OCI-M2 (cell line): ENCODE data around the gene RBM20.
"Not testable (repeated sequence)": the region's sequence is repeated elsewhere in the genome, so short reads cannot be mapped to it uniquely, and the experiment has no call there.

Experiments used
- DNase-seq: peaks from one replicate; lab custom pipeline; 2025; ENCODE audit not compliant: unreplicated experiment; lab: John Stamatoyannopoulos, UW

The RBM20 gene

DNA sequence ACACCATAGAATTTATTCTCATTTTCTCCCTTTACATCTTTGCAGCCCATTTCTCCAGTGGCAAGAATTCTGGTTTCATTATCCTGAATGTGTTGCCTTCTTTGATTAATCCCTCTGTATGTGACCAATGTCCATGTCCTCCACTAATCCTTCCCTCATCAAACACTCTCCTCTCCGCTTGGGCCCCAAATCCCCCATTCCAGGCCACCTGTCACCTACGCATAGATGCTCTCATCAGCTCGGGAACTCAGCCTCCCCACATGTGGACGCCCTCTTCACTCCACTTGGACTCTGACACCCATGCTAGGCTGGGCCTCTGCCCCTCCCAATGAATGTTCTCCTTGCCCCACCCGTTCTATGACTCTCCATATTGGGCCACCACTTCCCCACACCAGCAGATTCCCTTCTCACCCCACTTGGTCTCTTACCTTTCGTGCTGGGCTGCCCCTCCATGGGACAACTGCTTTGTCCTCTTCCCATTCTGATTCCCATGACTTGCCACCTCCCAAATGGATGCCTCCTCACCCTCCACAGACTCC, 18.7 kb upstream of the RBM20 start:
- no peak for DNase-seq

DNA sequence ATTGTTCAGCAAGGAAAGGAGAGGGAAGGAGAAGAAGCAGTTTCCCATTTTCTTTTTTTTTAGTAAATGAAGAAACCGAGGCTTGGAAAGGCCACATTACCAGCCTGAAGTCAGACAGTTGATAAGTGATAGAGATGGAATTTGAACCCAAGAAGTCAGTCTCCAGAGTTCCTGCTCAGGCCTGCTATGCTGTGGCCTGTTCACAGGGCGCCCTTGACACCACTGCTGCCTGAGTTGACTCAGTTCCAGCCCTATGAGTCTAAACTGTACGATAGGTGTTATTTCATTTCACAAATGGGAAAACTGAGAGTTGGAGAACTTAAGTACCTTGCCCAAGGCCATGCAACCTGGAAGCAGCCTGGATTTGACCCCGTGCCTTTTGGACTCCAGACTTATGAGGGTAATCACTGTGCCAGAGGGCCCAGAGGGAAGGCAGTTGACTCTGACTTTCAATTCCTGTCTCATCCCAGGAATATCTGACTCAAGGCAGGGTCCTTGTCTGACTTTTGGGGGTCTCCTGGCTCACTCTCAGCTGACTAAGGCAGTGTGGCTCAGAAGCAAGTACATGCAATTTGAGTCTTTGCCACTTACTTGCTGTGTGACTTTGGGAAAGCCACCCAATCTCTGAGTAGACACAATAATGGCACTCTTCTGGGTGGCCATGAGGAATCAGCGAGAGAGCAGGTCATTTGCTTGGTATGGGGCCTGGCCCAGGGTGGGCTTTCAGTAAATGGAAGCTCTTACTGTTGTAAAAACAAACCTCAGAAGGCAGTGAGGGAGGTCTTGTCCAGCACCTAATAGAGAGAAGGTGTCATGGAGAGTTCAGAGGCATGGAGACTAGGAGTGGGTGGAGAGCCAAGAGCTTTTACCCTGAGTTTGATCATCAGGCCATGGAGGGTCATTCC, 17.9 kb upstream of the RBM20 start:
- no peak for DNase-seq

DNA sequence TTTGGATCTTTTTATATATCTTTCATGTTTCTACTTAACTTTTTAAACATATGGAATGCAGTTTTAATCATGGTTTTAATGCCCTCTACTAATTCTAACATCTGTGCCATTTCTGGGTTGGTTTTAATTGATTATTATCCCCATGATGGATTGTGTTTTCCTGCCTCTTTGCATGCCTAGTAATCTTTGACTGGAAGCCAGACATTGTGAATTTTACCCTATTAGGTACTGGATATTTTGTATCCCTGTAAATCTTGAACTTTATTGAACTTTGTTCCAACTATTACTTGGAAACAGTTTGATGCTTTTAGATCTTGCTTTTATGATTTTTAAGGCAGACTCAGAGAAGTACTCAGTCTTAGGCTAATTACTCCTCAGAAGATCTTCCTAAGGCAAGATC, 16.0 kb upstream of the RBM20 start:
- DNase-seq: no peak

DNA sequence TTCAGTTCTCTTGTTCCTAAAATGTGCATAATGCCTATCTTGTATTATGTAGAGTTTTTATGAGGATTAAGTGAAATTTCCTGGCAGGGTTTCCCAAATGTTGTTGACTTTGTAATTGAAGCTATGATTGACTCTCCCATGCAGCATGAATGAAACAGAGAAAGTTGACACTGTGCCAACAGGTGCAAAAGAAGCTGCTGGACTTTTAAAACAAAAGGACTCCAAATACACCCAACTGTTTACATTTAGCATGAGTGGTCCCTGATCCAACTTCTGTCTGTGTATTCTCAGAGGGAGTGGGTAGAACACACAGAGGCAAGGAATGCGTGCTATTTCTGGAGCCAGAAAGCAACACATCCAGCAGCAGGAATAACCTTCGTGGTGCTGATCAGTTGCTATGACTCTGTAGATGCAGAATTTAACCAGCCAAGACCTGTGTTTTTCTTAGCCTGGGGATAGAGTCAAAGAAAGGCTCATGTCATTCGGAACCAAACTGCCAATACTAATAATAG, 14.4 kb upstream of the RBM20 start:
- DNase-seq: no peak

DNA sequence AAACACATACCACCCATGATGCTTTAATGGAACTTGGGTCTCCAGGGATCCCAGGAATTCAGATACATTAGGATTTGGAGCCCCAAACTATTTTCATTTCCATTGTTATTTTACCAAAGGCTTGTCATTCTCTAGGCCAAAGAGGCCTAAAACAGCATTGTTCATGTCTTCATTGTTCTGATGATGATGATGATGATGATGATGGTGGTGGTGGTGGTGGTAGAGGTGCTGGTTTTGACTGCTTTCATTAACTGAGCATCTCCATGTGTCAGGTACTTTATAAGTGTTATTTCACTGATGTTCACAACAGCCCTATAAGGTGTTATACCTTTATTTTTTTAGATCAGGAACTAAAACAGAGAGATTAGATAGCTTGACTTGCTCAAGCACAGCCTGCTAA, 12.2 kb upstream of the RBM20 start:
- DNase-seq: no peak

DNA sequence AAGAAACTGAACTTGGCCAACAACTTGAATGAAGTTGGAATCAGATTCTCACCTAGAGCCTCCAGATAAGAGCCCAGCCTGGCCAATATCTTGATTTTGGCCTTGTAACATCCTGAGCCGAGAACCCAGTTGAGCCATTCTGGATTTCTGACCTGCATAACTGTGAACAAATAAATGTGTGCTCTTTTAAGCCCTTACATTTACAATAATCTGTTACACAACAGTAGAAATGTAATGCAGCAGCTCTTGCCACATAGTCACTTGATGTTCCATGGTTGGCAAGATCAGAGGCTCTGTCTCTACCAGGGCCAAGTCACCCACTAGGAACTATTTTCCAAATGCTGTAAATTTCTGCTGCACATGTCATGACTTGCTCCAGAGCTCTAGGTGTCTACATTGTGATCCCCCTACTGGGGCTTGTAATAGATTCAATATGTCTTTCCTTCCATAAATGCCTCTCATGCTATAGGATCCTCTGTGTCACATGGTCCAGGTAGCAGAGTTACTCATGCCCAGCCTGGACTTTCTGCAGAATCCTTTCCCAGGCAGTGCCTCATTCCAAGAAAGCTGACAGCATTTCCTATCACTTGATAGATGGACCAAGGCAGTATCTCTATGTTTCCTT, 11.4 kb upstream of the RBM20 start:
- no peak for DNase-seq

DNA sequence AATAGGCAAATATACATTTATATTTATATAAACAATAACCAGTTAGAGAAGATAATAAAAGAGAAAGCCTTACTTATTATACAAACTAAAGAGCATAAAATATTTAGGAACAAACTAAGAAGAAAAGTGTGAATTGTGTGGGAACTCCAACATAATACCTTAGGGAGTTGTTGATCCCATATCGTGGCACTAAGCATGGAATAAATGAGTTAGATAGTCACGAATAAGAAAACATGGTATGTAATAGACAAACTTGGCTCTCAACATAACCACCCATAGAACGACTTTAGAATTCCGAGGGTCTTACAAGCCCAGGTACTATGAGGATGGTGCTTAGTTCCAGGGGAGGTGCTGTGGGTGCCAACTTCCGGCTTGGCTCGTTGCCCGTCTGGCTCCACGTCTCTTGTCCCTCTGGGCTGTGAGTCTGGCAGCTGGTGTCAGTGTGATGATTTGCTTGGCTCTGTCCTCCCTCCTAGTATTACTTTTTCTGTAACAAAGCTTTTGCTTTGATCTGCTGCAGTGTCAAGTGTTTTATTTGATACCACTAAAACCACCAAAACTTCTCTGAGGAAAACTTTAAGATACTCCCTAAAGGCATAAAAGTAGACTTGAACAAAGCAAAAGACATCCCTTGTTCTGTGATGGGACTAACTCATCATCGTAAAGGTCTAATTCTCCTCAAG, 9.5 kb upstream of the RBM20 start:
- DNase-seq: no peak

DNA sequence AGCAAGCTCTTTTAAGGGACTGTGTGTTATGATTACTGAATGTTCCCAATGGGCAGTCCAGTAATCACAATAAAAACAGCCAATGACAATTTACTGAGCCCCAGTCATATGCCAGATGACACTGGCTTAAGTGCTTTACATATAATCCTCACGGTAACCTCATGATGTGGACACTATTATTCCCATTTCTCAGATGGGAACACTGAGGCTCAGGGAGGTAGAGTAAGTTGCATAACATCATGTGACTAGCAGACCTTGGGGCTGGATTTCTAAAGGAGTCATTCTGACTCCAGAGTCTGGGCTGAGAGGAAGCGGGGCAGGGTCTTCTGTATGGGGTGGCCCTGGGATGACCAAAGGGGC, 7.6 kb upstream of the RBM20 start:
- no peak for DNase-seq

DNA sequence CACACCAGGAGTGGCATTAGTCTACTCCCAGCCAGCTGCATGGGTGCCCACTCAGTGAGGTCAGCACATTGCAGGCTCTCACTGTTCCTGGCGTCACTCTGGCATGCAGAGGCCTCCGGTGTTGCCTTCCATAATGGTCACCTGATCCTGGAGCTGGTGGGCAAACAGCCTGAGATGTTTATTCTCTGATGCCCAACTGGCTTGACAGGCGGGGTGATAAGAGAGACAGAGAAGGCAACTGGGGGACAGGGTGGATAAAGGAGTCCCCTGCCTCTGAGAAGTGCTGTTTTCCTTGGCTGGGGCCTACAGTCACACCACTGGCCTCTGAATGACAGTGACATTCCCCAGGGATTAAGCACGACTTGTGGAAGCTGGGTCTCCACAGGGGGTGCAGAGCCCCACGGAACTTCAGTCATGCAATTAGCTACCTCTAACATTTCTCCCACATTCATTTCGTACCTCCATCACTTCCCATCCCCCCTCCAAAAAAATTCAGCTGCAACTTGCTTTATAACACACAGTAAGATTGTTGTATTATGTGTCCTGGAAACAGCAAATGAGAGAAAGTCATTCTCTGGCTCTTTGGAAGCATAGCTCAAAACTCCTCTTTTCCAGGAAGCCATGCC, 7.1 kb upstream of the RBM20 start:
- DNase-seq: no peak

DNA sequence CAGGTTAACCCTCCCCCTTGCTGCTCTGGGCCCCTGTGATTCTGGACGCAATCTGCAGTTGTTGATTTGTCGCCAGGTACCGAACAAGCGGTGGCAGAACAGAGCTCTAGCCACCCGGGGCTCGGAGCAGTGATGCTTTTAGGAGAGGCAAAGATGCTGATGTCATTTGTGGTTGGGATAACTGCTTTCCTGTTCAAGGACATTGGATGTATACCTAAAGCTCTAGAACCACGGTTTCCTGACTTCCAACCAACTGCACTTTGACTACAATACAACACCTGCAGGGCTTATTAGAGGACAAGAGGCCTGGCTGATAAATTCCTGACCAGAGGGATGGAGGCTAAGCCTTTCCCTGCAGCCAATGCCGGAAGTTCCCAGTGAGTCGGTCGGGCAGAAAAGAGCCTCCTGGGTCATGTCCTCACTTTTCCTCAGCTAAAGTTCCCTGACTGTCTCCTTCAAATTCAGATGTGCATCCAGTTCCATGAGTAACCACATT, 6.5 kb upstream of the RBM20 start:
- DNase-seq: no peak

DNA sequence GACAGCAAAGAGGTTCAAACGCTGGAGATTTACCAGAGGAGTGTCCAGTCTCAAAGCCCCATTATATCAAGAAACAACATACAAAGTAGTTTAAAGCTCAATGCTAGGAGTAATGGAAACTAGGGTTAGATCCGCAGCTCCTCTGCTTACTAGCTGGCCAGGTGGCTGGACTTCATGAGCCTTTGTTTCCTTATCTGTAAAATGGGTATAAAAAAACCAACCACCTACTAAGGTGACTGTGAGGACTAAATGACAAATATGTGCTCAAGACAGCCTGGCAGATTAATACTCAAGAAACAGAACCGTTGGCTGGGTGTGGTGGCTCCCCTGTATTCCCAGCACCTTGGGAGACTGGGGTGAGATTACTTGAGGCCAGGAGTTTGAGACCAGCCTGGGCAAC, 5.8 kb upstream of the RBM20 start:
- DNase-seq: no peak

DNA sequence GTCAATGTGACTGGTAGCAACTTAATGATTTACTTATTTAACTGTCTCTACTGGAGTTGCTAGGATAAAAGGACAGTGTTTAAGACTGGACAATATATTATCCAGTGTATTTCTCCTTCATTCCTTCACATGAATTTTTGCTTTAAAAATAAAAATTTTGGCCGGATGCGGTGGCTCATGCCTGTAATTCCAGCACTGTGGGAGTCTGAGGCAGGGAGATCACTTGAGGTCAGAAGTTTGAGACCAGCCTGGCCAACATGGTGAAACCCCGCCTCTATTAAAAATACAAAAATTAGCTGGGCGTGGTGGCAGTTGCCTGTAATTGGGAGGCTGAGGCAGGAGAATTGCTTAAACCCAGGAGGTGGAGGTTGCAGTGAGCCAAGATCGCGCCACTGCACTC, 5.1 kb upstream of the RBM20 start:
- not testable (repeated sequence) for DNase-seq

DNA sequence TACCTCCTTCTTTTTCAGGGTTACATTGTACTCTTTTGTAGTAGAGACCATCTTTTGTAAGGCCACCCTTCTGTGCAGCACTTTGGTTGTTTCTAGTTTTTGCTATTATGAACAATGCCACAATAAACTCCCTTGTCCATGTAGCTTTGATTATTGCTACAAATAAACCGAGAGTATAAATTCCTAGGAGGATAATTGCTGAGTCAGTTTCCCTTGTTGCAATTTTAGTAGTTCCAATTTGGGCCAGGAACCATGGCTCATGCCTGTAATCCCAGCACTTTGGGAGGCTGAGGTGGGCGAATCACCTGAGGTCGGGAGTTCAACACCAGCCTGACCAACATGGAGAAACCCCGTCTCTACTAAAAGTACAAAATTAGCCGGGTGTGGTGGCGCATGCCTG, 4.3 kb upstream of the RBM20 start:
- not testable (repeated sequence) for DNase-seq

DNA sequence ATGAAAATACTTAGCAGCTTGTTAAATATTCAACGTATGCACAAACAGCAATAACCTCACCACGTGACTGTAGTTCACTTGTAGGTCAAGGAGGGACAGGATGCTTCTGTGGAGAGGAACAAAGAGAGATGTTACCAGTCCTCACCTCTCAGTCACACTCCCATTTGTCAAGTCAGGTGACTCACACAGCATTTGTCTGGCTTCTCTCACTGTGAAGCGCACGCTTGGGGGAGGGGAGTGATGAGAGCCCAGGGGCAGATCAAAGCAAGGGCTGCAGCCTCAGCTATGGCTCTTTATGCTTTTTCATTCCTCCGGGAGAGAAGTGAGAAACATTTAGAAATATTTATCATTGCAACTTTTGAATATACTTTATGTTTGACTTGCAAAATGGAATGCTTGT, 2.9 kb upstream of the RBM20 start:
- DNase-seq: no peak

DNA sequence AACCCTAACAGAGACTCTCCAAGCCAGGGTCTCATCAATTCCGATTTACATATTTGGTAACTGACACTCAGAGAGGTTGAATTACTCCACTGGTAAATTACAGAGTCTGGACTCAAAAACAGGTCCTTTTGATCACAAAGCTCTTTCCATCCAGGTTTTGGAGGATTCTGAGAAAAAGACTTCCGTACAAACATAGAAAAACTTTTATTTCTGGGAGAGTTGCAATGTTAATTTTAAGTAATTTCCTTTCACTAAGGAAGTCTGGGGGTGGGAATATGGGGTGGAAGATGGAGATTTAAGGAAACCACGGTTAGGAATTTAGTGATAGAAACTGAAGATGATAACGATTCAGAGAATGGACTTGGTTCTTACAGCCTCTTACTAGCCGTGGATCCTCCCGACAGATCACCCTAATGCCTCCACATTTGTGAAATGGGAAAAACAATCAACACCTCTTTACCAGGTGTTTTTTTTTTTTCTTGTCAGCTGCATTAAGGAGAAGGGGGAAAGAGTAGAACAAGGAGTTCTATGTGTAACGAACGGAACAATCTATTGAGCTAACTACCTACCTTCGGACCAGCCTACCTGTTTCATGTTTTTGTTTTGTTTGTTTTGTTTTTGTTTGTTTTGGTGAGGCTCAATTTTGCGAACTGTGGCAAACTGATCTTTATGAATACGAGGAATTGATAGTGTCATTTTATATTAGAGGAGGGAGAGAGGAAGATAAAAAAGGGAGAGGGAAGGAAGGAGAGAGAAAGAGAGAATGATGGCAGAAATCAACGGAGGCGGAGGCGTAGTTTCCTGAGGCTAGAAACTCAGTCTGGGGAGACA, 1.7 kb upstream of the RBM20 start:
- no peak for DNase-seq

DNA sequence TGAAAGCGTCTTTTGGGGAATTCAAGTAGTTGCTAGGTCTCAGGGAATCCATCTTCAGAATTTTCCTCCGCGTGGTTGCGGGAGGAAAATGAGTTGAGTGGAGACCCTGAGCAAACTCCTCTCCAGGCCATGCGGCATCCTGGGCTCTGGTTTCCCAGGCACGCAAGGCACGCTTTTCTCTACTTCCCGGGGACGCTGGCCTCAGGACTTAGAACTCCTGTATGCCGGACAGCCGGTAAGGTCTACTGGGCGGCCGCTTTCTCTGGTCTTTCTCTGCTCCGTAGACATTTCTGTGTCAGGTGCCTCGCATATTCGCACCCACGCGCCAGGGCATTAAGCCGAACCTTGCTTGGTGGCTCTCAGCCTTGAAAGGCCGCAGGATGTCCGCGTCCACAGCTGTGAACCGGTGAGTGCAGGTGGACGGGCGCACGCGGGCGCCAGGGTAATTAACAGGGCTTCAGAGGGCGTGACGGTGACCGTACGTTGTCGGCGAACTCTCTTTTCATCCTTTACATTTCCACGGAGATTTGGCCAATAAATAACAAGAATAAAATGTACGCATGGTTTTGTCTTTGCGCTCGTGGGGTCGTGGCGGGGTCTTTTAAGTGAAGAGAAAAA, 992 bp upstream of the RBM20 start:
- no peak for DNase-seq

DNA sequence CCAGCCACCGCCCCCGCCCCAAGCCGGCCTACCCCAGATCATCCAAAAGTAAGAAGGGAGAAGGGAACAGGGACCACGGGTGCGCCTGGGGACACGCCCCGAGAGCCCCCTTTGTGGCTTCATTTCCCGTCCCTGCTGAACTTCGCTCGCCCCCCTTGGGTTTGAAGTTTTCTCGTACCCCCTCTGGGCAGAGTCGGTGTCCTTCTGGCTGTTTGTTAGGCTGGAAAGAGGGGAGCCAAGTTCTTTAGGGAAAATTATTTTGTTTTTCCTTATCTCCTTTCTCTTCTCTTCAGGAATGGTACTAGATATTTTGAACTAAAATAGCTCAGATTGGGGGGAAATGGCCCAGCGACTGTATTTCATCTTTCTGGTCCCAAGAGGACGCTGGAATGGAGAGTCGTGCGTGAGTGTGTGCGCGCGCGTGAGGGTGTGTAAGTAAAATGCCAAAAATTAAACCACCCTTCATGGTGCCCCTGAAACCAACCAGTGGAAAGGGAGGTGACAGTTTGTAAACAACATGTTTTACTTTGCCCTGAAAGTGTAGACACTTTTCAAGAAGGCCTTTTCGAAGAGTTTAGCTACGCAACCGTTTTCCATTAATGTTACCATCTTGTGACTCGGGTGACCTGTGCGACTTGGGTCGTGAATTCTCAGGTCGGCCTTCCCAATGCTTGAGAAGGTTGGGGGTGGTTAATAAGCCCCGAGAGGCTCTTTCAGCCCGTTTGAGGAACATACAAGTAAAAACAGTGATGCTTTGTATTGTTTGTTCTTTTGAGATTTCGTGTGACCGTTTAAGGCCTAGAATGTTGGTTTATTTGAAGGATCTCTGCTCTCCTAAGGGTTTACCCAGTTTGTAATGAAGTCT, 694 bp downstream of the RBM20 start:
- DNase-seq: no peak

DNA sequence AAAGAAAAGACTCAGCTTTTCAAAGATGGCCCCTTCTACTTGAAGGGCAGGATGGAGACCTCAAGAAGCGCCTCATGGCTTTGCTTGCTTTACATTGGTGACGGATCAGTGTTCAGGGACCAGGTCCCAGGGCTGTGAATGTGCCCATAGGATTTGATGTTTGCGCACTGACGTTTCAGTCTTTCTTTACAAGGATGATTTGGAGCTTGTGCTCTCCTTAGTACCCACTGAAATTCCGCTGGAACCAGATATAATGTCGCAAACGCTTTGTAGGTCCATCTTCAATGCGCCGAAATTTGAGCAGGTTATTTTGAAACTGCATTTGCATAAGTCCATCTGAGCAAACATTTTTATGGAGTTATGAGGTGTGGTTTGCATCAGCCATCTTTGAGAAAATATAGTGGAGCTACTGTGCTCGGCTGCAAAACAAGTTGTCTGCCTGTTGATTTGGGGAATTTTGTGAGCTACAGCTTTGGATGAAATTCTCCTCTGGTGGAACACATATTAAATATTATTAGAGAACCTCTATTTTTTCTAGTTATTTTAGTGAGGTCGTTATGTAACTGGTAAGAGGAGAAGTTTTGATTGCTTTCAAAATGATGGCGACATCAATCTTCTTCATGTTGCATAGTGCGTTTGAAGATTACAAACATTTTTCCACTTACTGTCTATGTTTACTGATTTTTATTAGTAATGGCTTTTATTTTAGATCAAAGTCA, 2.4 kb downstream of the RBM20 start:
- no peak for DNase-seq
